Measurements from ENCODE around the gene SZRD1.
"Not testable (repeated sequence)": the region's sequence is repeated elsewhere in the genome, so short reads cannot be mapped to it uniquely, and the experiment has no call there.

The SZRD1 gene, protein sequence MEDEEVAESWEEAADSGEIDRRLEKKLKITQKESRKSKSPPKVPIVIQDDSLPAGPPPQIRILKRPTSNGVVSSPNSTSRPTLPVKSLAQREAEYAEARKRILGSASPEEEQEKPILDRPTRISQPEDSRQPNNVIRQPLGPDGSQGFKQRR

DNA sequence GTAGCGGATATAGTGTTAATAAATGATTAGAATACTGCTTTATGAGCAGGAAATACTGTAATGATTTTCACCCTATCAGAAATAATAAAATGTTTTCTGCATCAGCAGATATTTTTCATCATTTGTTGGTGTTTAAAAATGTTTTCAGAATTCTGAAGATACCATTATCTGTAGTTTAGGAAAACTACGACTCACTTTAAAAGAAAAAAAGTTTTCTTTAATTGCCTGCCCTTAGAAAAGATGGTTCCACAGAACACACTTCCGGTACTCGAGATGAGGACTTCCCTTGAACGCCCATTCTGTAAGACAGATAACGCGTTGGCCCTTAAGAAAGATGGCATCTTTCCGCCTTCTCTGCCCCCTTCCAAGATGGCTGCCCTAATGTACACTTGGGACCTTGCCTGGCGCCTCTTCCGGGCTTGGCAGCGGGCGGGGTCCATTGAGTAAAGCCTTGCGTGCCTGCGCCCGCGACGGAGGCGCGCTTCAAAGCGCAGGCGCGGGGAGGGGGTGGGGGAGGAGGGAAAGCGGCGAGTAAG, at the start of gene SZRD1:
TSS of gene SZRD1 (plus strand) at position 521 of the 536 bp plus-strand sequence. CDS start 16 bp downstream, outside the sequence.
- peak; percentile 99 for DNase-seq (ENCODE audit: low spot score)

DNA sequence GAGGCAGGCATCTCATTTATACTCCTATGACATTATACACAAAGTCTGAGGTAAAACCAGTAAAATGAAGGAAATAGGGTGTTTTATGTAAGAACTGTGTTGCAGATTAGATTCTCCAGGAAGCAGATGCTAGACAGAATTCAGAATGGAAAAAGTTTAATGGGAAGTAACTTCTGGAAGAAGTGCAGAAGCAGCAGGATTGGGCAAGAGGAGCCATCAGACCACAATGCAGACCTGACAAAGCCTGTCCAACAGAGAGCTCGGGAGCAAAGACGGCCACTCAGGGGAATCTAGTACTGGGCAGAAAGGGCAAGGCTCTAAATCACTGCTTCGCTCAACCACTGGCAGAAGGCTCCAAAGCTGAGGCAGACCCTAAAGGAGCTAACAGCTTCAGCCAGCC, 48.5 kb upstream of the SZRD1 start:
- DNase-seq (ENCODE audit: low spot score): no peak

DNA sequence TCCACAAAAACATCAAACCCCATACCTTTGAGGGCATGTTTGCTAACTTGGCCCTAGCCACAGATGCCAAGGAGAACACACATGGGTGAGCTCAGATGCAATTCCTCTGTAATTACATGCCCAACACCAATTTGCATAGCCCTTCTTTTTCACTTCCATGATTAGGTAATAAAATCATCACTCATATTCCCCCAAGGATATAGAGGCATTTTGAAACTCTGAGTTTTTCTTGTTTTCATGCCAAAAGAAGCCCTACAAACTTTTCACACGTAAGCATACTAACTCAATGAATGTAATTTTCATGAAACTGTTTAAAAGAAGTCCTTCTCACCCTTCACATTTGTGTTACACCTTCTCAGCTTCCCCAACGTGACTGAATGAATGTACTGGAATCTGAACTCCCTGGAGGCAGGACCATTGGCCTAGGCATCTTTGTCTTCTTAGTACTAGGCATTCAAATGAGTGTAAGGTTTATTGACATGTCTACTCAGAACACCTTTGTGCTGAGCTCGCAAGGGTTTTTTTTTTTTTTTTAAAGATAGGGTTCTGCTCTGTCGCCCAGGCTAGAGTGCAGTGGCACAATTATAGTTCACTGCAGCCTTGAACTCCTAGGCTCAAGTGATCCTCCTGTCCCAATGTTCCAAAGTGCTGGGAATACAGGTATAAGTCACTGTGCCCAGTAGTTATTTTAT, 45.7 kb upstream of the SZRD1 start:
- no peak for DNase-seq (ENCODE audit: low spot score)

DNA sequence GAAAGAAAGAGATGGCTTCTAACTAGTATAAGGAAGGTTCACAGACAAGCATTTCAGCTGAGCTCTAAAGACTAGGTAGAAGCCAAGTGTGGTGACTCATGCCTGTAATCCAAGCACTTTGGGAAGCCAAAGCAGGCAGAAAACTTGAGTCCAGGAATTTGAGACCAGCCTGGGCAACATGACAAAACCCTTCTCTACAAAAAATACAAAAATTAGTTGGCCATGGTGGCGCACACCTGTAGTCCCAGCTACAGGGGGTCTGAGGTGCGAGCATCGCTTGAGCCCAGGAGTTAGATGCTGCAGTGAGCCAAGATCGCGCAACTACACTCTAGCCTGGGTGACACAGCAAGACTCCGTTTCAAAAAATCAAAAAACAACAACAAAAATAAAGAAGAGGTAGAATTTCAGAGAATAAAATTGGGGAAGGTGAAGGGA, 42.6 kb upstream of the SZRD1 start:
- DNase-seq (ENCODE audit: low spot score): no peak

DNA sequence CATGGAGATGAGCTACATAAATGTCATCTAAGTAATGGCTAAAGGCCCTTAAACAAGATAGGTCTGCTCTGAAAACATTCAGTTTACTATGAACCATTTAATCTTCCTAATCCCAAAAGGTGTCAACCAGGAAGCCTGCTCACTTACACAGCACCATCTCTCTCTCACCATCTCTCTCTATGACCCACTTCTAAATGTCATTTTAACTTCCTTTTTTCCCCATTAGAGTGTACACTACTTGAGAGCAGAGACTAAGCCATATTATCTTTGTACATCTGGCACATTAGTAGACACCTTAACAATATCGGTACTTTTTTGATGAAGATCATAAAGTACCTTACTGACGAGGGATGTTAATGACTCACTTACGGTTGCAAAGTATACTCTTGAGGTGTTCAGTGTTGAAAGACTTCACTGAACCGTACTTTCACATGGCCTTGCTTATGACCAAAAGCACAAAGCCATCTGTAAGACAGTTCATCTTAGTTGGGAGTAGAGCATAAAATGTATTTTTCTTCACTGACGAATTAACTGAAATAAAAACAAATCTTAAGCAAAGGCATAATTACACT, 40.1 kb upstream of the SZRD1 start:
- no peak for DNase-seq (ENCODE audit: low spot score)

DNA sequence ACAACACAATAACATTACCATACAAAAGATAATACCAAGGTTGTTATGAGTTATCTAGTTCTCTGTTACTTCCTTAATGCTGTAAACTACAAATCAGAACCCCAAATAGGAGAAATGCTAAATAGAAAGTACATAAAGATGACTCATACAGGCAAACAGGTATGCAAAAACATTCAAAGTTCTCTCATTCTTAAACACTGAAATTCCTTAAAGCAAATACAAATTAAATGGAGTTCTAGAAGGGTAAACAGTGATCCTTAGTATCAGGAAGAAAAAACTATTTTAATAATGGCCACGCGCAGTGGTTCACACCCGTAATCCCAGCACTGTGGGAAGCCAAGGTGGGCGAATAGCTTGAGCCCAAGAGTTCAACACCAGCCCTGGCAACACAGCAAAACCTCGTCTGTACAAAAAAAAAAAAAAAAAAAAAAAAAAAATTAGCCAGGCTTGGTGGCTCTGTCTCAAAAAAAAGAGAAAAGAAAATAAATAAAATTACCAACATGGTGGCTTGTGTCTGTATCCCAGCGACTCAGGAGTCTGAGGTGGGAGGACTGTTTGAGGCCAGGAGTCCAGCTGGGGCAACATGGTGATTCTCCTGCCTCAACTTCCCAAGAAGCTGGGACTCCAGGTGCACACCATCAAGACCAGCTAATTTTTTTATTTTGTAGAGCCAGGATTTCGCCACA, 32.2 kb upstream of the SZRD1 start:
- no peak for DNase-seq (ENCODE audit: low spot score)

DNA sequence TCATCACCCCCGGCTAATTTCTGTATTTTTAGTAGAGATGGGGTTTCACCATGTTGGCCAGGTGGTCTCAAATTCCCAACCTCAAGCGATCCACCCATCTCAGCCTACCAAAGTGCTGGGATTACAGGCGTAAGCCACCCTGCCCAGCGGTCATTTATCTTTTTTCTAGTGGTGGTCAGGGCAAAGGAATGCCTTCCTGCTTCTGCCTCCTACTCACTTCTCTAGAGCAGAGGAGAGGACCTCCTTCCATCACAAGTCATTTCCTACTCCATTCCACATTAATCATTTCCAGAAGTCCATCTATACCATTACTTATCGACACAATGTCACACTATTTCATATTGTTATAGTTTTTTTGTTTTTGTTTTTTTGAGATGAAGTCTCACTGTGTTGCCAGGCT, 28.1 kb upstream of the SZRD1 start:
- DNase-seq (ENCODE audit: low spot score): no peak

DNA sequence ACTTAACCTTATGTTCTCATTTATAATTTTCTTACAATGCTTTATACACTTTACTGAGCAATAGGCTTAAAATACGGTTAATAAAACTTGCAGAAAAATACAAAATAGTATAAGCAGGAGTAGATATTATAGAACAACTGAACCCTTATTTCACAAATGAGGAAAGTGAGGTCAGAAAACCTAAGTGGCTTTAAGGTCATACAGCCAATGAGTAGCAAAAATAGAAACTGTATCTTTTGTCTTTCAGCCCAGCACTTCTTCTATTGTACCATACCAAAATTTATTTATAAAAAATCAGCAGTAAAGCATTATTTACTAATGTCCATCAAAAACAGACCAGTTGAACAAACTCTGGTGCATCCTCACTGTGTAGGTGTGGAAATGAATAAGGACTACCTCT, 26.4 kb upstream of the SZRD1 start:
- no peak for DNase-seq (ENCODE audit: low spot score)

DNA sequence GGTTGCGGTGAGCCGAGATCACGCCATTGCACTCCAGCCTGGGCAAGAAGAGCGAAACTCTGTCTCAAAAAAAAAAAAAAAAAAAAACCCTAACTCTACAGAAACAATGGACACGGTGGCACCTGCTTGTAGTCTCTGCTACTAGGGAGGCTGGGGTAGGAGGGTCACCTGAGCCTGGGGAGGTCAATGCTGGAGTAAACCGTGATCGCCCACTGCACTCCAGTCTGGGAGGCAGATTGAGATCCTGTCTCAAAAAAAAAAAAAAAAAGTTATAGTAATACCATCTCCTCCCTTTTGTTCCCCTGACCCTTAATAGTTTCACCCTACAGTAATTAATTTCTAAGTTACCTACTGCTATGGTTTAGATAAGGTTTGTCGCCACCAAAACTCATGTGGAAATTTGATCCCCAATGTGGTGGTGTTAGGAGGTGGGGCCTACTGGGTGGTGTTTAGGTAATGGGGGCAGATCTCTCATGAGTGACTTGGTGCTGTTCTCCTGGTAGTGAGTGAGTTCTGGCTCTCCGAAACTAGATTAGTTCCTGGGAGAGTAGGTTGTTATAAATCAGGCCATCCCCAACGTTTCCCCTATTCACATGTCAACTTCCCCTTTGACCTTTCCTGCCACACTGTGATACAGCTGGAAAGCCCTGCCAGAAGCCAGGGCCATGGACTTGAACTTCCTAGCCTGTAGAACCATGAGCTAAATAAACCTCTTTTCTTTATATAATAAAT, 24.5 kb upstream of the SZRD1 start:
- DNase-seq (ENCODE audit: low spot score): no peak

DNA sequence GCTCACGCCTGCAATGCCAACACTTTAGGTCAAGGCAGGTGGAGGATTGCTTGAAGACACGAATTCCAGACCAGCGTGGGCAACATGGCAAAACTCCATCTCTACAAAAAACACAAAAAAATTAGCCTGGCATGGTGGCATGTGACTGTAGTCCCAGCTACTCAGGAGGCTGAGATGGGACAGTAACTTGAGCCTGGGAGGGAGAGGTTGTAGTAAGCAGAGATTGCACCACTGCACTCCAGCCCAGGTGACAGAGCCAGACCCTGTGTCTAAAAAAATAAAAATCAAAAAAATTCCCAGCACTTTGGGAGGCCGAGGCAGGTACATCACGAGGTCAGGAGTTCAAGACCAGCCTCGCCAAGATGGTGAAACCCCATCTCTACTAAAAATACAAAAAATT, 23.8 kb upstream of the SZRD1 start:
- not testable (repeated sequence) for DNase-seq (ENCODE audit: low spot score)

DNA sequence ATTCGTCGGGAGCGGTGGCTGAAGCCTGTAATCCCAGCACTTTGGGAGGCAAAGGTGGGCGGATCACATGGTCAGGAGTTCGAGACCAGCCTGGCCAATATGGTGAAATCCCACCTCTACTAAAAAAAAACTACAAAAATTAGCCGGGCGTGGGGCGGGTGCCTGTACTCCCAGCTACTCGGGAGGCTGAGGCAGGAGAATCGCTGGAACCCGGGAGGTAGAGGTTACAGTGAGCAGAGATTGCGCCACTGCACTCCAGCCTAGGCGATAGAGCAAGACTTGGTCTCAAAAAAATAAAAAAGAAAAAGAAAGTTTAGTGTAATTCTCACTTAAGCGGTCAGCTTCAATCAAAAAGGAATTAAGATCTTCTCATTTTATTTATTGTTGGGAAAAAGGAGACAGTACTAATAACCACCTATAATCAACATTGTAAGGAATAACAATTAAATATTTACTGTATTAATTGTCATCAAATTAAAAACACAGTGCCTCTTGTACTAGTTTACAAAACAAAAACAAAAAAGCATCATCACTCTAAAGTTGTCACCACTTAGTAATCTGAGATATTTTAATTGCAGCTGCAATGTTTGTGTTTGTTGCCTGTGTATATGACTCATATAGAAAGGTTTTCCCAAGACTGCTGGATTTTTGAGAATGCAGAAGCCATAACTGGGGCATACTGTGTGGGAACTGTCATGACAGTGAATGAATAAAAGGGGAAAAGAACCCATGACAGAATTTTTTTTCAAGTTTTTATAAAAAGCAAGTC, 18.4 kb upstream of the SZRD1 start:
- DNase-seq (ENCODE audit: low spot score): no peak

DNA sequence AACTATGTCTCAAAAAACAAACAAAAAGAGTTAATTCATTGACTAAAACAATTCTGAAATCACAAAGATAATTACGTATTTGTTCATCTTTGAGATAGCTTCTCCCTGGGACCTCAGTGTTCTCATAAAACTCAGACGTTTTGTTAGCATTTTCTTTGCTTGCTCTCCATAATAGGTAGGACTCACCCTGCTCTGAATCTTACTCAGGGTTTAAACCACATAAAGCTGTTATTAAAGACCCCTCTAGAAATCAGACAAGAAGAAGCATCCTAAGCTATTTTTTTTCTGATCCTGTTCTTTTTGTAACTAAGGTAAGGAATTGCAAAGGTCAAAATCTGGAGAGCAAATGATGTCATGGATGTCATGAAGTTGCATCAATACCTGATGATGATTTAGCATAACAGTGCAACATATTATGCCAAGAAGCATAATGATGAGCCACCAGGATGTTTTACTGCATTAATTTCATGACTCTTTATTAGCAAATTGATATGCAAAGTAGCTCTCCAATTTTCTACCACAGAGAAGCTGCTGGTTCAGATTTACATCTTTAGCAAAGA, 17.1 kb upstream of the SZRD1 start:
- no peak for DNase-seq (ENCODE audit: low spot score)

DNA sequence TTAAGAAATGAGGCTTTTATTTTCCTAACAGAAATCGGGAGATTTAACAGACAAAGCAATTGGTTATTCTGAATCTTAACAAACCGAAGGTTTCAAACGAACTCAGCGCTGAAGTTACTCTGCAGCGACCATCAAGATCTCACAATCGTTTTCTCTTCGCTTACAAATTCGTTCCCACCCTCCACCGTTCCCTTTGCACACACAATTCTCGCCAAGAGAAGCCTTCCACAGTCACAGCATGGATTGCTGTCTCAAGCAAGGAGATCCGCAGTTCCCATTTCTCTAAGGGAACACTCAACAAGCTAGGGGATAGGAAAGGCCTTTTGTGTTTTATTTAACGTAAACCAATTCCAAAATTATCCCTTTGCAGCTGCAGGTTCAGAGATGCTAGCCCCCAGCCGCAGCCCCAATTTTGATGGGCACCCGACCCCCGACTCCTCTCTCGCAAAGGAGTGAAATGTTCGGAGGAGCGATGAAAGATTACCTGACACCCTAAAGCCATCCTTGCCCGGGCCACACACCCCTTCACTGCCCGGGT, 15.5 kb upstream of the SZRD1 start:
- no peak for DNase-seq (ENCODE audit: low spot score)

DNA sequence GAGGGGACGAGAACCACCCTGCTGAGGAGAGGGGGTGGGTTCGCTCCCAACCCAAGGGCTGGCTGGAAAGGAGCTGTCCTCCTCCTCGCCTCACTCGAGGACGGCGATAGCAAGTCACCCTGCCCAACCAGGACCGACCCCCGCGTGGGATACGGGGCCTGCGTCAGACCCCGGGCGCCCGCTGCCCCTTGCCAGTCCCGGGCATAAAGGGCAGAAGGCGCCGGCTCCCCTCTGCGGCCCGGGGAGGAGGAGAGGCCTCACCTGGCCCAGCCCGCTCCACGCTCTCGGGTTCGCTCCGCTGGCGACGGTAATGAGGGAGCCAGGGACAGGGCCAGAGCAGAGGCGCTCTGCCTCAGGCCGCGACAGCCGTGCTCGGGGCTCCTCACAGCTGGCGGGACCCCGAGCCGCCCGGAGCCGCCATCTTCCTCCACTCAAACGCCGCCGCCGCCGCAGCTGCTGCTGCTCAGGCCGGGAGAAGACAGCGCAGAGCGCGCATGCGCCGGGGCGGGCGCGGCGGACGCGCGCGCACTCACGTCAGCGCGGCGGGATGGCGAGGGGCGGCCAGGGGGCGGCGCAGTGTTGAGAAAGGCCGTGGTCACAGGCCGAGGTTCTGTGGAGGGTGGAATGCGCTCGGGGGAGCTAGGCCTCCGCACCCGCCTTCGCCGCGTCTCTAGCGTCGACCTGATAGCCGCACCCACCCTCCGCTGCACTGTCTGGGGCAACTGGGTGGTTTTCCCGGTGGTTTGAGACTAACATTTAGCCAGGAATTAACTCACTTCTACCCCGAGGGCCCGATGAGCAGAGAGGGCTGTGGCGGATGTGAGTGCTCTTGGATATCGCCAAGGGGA, 14.8 kb upstream of the SZRD1 start, which contains the start of gene FBXO42:
TSS of gene FBXO42 (minus strand) at position 487 of the 848 bp plus-strand sequence. CDS start 37,062 bp downstream, outside the sequence.
- peak; percentile 90 for DNase-seq (ENCODE audit: low spot score)

DNA sequence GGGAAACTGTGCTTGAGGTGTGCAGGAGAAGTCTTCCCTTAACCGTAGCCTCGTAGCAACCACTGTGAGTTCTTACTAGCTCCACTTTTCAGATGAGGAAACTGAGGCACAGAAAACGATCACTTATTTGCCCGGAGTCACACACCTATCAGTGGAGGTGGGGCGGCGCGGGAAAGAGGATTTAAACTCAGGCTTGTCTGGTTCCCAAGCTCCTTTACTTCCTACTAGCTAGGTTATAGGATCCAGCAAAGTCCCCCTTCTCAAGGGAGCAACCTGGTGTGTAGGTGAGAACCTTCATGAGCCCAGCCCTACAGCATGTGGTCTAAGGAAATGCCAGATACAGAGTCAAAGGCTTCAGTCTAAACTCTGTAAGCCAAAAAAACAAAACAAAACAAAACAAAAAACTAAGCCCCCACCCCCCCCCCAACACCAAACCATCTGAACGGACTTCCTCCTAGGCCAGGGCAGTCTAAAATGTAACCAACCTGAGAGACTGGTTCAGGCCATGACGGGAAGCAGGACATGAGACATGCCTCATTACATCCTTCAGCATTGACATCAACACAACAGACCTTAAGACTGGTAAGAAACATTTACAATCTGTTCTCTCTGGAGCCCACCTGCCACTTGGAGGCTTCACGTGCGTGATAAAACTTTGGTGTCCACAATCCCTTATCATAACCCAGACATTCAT, 14.1 kb upstream of the SZRD1 start:
- DNase-seq (ENCODE audit: low spot score): no peak

DNA sequence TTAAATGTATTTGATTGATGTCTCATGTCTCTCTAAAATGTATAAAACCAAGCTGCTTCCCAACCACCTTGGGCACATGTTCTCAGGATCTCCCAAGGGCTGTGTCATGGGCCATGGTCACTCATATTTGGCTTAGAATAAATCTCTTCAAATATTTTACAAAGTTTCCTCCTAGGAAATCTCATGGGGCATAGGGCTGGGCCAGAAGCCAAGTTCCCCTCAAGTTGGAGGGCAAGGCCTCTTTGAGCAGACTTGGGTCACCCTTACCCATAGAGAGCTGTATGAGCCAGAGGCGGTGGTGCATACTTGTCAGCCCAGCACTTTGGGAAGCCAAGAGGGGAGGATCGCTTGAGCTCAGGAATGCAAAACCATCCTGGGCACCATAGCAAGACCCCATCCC, 12.4 kb upstream of the SZRD1 start:
- DNase-seq (ENCODE audit: low spot score): no peak

DNA sequence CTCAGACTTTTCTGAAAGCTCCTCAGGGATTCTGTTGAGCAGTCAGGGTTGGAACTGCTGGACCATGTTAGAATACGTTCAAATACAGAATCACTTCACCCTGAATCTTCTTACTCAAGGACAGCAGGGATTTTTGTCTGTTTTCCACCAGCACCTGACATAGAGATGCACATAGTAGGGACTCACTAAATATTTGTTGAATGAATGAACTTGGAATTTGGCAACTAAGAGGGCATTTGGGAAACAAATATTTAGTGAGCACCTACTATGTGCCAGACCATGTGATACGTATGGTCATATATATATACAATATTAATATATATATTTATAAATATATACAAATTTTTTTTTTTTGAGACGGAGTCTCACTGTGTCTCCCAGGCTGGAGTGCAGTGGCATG, 10.2 kb upstream of the SZRD1 start:
- no peak for DNase-seq (ENCODE audit: low spot score)

DNA sequence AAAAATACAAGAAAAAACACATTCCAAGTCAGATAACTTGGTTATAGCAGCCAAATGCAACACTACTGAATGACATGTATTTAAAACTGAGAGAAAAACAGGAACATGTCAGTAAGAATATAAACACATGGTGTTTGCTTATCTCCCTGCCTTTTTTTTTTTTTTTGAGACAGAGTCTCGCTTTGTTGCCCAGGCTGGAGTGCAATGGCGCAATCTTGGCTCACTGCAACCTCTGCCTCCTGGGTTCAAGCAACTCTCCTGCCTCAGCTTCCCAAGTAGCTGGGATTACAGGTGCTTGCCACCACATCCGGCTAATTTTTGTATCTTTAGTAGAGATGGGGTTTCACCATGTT, 1.9 kb upstream of the SZRD1 start:
- DNase-seq (ENCODE audit: low spot score): not testable (repeated sequence)
